ENCODE results near the gene PML. TPM values are rescaled to one million over a fixed set of nuclear protein-coding genes. Genes with fewer than 3 reads are reported as not detected.

Gene PML
- total RNA-seq, 2 donors from 2014 or later = 27.3 to 36.1 TPM

Other genes starting within 250 kb of the PML start
- 10 to 100 TPM; 32.7 to 68.5 TPM for gene INSYN1, start 241.4 kb upstream of the PML start, total RNA-seq
- gene TBC1D21, start 121.2 kb upstream of the PML start, total RNA-seq = not detected
- 10 to 100 TPM; 22.2 to 59.0 TPM for gene LOXL1, start 68.3 kb upstream of the PML start, total RNA-seq
- 10 to 100 TPM; 11.8 to 23.5 TPM for gene STOML1, start 2.4 kb upstream of the PML start, total RNA-seq
- not detected for gene GOLGA6A, start 87.8 kb downstream of the PML start, total RNA-seq
- gene ISLR2, start 135.9 kb downstream of the PML start, total RNA-seq = 1 to 10 TPM in 1 of 2 donors, under 1 TPM in 1; 0.31 to 2.6 TPM
- gene ISLR, start 179.0 kb downstream of the PML start, total RNA-seq = 10 to 100 TPM; 51.9 to 59.9 TPM
- under 1 TPM; 0.22 to 0.55 TPM for gene STRA6, start 208.1 kb downstream of the PML start, total RNA-seq
- not detected for gene CCDC33, start 241.6 kb downstream of the PML start, total RNA-seq